Melanocyte of skin (primary cell): ENCODE measurements around the gene ANGPTL8. TPM values are rescaled to one million over a fixed set of nuclear protein-coding genes. Genes with fewer than 3 reads are reported as not detected.

ENCODE experiments used
- total RNA-seq, 2 donors: library from RNA; depleted of rRNA; stranded (reverse); fragments of >200 nt; gene quantifications; 2 replicates each; pipeline ENCODE4 v1.2.3, GENCODE V29; 2012

Gene ANGPTL8
- total RNA-seq = not detected

GRCh38 chr19:11239377-11240000 lies at the start of gene ANGPTL8:
ANGPTL8 (plus strand) TSS chr19:11239619; CDS start chr19:11239638, 19 bp downstream.

GRCh38 chr19:11197291-11198174 lies 41.9 kb upstream of the ANGPTL8 start, which contains the start of gene KANK2:
KANK2 (minus strand) TSS chr19:11197545; CDS start chr19:11194511, 3,034 bp downstream.

GRCh38 chr19:11261971-11262839 lies 22.8 kb downstream of the ANGPTL8 start, which contains the start of gene DOCK6:
DOCK6 (minus strand) TSS chr19:11262524; CDS start chr19:11262440, 84 bp downstream.

Other genes with a start within 250 kb of the ANGPTL8 start
- gene LDLR, start 150.2 kb upstream of the ANGPTL8 start, total RNA-seq = 100 to 1,000 TPM; 234 to 270 TPM
- 10 to 100 TPM; 28.6 to 55.9 TPM for gene SPC24, start 83.8 kb upstream of the ANGPTL8 start, total RNA-seq
- 10 to 100 TPM; 66.1 to 70.9 TPM for gene KANK2, start 42.1 kb upstream of the ANGPTL8 start, total RNA-seq
- gene DOCK6, start 22.9 kb downstream of the ANGPTL8 start, total RNA-seq = 1 to 10 TPM; 5.7 to 7.6 TPM
- not detected for gene TSPAN16, start 56.5 kb downstream of the ANGPTL8 start, total RNA-seq
- gene RAB3D, start 100.0 kb downstream of the ANGPTL8 start, total RNA-seq = 1 to 10 TPM; 4.1 to 6.3 TPM
- 100 to 1,000 TPM in 1 of 2 donors, 10 to 100 TPM in 1; 99.9 to 142 TPM for gene TMEM205, start 106.6 kb downstream of the ANGPTL8 start, total RNA-seq
- 1 to 10 TPM; 4.7 to 9.6 TPM for gene CCDC159, start 106.9 kb downstream of the ANGPTL8 start, total RNA-seq
- 1 to 10 TPM; 6.5 to 6.7 TPM for gene PLPPR2, start 115.8 kb downstream of the ANGPTL8 start, total RNA-seq
- gene SWSAP1, start 135.0 kb downstream of the ANGPTL8 start, total RNA-seq = 1 to 10 TPM; 1.3 to 1.4 TPM
- 1 to 10 TPM; 7.6 to 8.0 TPM for gene EPOR, start 144.7 kb downstream of the ANGPTL8 start, total RNA-seq
- 1 to 10 TPM; 1.3 to 2.4 TPM for gene RGL3, start 179.7 kb downstream of the ANGPTL8 start, total RNA-seq
- not detected for gene ODAD3, start 195.5 kb downstream of the ANGPTL8 start, total RNA-seq
- gene PRKCSH, start 196.0 kb downstream of the ANGPTL8 start, total RNA-seq = 100 to 1,000 TPM in 1 of 2 donors, 10 to 100 TPM in 1; 74.7 to 119 TPM
- not detected for gene ELAVL3, start 241.4 kb downstream of the ANGPTL8 start, total RNA-seq